ENCODE results near the gene RPS25.

The RPS25 gene

DNA sequence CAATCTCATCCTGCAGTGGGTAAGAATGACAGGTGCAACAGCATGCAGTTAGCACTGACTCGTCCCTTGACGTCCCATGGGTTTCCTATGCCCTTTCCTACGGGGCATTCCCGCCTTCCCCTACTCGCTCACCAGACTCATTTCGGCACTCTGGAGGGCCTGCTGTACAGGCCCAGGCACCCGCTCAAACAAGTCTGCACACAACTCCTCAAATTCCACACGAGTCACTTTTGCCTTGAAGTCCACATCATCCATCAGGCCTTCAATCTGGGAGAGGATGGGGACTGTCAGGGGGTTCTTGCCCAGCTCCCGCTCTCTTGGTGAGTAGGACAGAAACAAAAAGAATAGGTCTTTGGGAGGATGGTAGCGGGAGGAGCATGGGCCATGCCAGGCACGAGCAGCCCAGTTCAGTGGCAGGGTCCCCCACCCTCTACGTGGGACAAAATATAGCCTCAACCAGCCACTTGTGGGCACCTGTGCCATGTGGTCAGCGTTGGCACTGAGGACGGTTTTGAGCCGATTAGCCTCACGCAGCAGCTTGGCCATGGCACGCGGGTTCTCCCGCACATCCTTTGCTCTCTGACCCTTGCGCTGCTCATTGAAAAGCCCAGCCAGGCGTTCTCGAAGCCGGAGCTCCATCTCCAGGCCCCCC is 34.1 kb upstream of the RPS25 start:
- no peak for TF ChIP-seq EZH2phosphoT487 (IDR thresholded peaks at IDR 0.05; ENCODE audit: borderline replicate concordance)
- no peak overlapping the region for H2AFZ ChIP-seq (ENCODE audit: low read length)
- no peaks in the 10 kb centered on the region for H3K9me3 ChIP-seq (ENCODE audit: insufficient read depth, low read depth, low read length)
- peaks cover 19% of the 10 kb centered on the region for H3K4me1 ChIP-seq (ENCODE audit: insufficient read depth, low read length, poor library complexity, severe bottlenecking)
- H4K20me1 ChIP-seq (ENCODE audit: insufficient read depth, low read length, poor library complexity, severe bottlenecking), result peaks cover 31% of the 10 kb centered on the region
- H3F3A ChIP-seq (ENCODE audit: low read depth), result no peaks in the 10 kb centered on the region
- H3K4me2 ChIP-seq (ENCODE audit: low read depth, low read length, poor library complexity, severe bottlenecking), result no peak overlapping the region
- H3K36me3 ChIP-seq (ENCODE audit: insufficient read depth, low read length), result peaks cover 78% of the 10 kb centered on the region
- H3K79me2 ChIP-seq (ENCODE audit: insufficient read depth, low read length), result peaks cover 53% of the 10 kb centered on the region
- no peaks in the 10 kb centered on the region for H3K9me2 ChIP-seq (replicated peaks; ENCODE audit: low read depth, low read length)
- H3K27me3 ChIP-seq (ENCODE audit: insufficient read depth, low read length, poor library complexity, severe bottlenecking), result peaks cover 6% of the 10 kb centered on the region
- no peak overlapping the region for H3K9ac ChIP-seq (ENCODE audit: low read depth, low read length, poor library complexity, severe bottlenecking)
- H3K4me3 ChIP-seq (ENCODE audit: low read length, poor library complexity, severe bottlenecking), result no peak overlapping the region

DNA sequence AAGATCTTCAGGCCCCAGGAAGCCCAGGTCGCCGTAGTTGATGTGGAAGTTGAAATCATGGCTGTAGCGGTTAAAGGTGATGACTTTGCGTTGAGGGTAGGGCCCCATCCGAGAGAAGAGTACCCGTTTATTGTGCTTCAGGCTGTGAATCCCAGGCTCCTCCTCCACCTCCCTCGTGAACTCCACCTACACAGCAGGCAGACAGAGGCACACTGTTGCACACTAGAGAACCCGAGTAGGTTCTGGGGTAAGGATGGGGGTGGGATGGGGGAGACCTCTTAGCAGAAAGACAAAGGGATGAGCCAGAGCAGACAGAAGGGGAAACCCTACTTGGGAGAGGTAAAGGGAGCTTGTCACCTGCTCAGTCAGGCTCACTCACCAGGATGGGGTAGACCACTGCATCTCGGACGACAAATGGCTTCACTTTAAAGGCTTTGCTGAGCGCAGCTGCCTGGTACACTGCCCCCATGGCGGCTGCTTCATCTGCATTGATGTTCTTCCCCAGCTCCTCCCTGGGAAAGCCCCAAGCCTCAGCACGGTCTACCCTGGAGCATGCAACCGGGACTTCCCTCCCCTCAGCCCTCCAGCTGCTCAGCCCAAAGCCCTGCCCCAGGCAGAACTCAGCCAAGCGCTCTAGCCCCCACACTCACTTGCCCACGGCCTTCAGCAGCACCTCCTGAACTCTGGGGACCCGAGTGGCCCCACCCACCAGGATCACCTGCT is 33.5 kb upstream of the RPS25 start:
- Histone ChIP-seq H3K4me1 (ENCODE audit: insufficient read depth, low read length, poor library complexity, severe bottlenecking) (peaks cover 19% of the 10 kb centered on the region), H3K27me3 (ENCODE audit: insufficient read depth, low read length, poor library complexity, severe bottlenecking) (peaks cover 3% of the 10 kb centered on the region), H3K36me3 (ENCODE audit: insufficient read depth, low read length) (peaks cover 84% of the 10 kb centered on the region), H3K4me3 (ENCODE audit: low read length, poor library complexity, severe bottlenecking) (no peak overlapping the region), H4K20me1 (ENCODE audit: insufficient read depth, low read length, poor library complexity, severe bottlenecking) (peaks cover 29% of the 10 kb centered on the region), H2AFZ (ENCODE audit: low read length) (no peak overlapping the region), H3K4me2 (ENCODE audit: low read depth, low read length, poor library complexity, severe bottlenecking) (no peak overlapping the region), H3K9ac (ENCODE audit: low read depth, low read length, poor library complexity, severe bottlenecking) (no peak overlapping the region), H3K79me2 (ENCODE audit: insufficient read depth, low read length) (peaks cover 50% of the 10 kb centered on the region), H3K9me3 (ENCODE audit: insufficient read depth, low read depth, low read length) (no peaks in the 10 kb centered on the region), H3K9me2 (replicated peaks; ENCODE audit: low read depth, low read length) (no peaks in the 10 kb centered on the region), H3F3A (ENCODE audit: low read depth) (no peaks in the 10 kb centered on the region)
- TF ChIP-seq, protein P1, sequence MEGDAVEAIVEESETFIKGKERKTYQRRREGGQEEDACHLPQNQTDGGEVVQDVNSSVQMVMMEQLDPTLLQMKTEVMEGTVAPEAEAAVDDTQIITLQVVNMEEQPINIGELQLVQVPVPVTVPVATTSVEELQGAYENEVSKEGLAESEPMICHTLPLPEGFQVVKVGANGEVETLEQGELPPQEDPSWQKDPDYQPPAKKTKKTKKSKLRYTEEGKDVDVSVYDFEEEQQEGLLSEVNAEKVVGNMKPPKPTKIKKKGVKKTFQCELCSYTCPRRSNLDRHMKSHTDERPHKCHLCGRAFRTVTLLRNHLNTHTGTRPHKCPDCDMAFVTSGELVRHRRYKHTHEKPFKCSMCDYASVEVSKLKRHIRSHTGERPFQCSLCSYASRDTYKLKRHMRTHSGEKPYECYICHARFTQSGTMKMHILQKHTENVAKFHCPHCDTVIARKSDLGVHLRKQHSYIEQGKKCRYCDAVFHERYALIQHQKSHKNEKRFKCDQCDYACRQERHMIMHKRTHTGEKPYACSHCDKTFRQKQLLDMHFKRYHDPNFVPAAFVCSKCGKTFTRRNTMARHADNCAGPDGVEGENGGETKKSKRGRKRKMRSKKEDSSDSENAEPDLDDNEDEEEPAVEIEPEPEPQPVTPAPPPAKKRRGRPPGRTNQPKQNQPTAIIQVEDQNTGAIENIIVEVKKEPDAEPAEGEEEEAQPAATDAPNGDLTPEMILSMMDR (conservative IDR thresholded peaks at IDR 0.05; ENCODE audit: low read length), result no peak
- no peak for TF ChIP-seq EZH2phosphoT487 (IDR thresholded peaks at IDR 0.05; ENCODE audit: borderline replicate concordance)

DNA sequence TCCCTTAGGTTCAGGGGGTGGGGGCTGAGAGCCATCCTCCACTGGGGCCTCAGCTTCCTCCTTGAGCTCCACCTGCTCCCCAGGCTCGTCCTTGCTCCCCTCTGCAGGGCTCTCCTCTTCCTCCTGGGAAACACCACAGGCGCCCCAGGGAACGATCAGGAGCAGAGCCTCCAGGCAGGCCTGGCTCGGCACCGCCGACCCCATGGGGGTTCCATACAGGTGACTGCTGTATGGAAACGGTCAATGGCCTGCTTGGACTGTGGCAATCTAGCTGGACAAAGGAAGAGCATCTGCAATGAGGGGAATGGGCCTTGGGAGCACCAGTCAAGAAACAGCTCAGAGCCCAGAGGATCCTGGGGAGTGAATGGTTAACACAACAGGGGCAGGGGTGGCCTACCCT is 30.9 kb upstream of the RPS25 start:
- no peaks in the 10 kb centered on the region for H3K9me2 ChIP-seq (replicated peaks; ENCODE audit: low read depth, low read length)
- H3K4me3 ChIP-seq (ENCODE audit: low read length, poor library complexity, severe bottlenecking), result no peak overlapping the region
- H4K20me1 ChIP-seq (ENCODE audit: insufficient read depth, low read length, poor library complexity, severe bottlenecking), result peaks cover 7% of the 10 kb centered on the region
- peaks cover 25% of the 10 kb centered on the region for H3K79me2 ChIP-seq (ENCODE audit: insufficient read depth, low read length)
- H3K27me3 ChIP-seq (ENCODE audit: insufficient read depth, low read length, poor library complexity, severe bottlenecking), result no peaks in the 10 kb centered on the region
- H3F3A ChIP-seq (ENCODE audit: low read depth), result no peaks in the 10 kb centered on the region
- no peak overlapping the region for H3K4me2 ChIP-seq (ENCODE audit: low read depth, low read length, poor library complexity, severe bottlenecking)
- TF ChIP-seq, protein P1 (conservative IDR thresholded peaks at IDR 0.05; ENCODE audit: low read length), result no peak
- no peak for TF ChIP-seq EZH2phosphoT487 (IDR thresholded peaks at IDR 0.05; ENCODE audit: borderline replicate concordance)
- peaks cover 96% of the 10 kb centered on the region for H3K36me3 ChIP-seq (ENCODE audit: insufficient read depth, low read length)
- no peak overlapping the region for H3K9ac ChIP-seq (ENCODE audit: low read depth, low read length, poor library complexity, severe bottlenecking)
- no peak overlapping the region for H2AFZ ChIP-seq (ENCODE audit: low read length)
- H3K9me3 ChIP-seq (ENCODE audit: insufficient read depth, low read depth, low read length), result no peaks in the 10 kb centered on the region
- peaks cover 2% of the 10 kb centered on the region for H3K4me1 ChIP-seq (ENCODE audit: insufficient read depth, low read length, poor library complexity, severe bottlenecking)
